Embryonic facial prominence (tissue), 1 donor: ENCODE measurements around the gene PLK1.
"Not testable (repeated sequence)": the region's sequence is repeated elsewhere in the genome, so short reads cannot be mapped to it uniquely, and the experiment has no call there.

Experiments used
- DNase-seq: peaks from one replicate; pipeline ENCODE4 v3.0.0-alpha.2; 2016; ENCODE audit errors: extremely low spot score

The PLK1 gene

GRCh38 chr16:23678430-23679273 lies at the start of gene PLK1:
Gene PLK1 (plus strand): TSS chr16:23678889. CDS start chr16:23678933, 44 bp downstream.
- peak; percentile 64 for DNase-seq

GRCh38 chr16:23629516-23629915 lies 49.2 kb upstream of the PLK1 start:
- no peak for DNase-seq

GRCh38 chr16:23631874-23632273 lies 46.8 kb upstream of the PLK1 start:
- DNase-seq, result not testable (repeated sequence)

- no peak for DNase-seq
Measured at GRCh38 chr16:23634461-23635036, 44.1 kb upstream of the PLK1 start.

GRCh38 chr16:23635958-23636357 lies 42.7 kb upstream of the PLK1 start:
- DNase-seq, result no peak

GRCh38 chr16:23640615-23640930 lies 38.1 kb upstream of the PLK1 start:
- no peak for DNase-seq

GRCh38 chr16:23640931-23641765 lies 37.5 kb upstream of the PLK1 start, which contains the start of the genes DCTN5 and PALB2:
Gene DCTN5 (plus strand): TSS chr16:23641466. CDS start chr16:23641543, 77 bp downstream.
Gene PALB2 (minus strand): TSS chr16:23641310. CDS start chr16:23641157, 153 bp downstream.
- peak; percentile 83 for DNase-seq

- no peak for DNase-seq
Measured at GRCh38 chr16:23642246-23642774, 36.4 kb upstream of the PLK1 start.

- DNase-seq, result no peak
Measured at GRCh38 chr16:23650674-23651416, 27.8 kb upstream of the PLK1 start.

- no peak for DNase-seq
Measured at GRCh38 chr16:23651943-23652468, 26.7 kb upstream of the PLK1 start.

GRCh38 chr16:23663918-23664317 lies 14.8 kb upstream of the PLK1 start:
- no peak for DNase-seq

GRCh38 chr16:23666571-23667354 lies 11.9 kb upstream of the PLK1 start:
- DNase-seq, result no peak

GRCh38 chr16:23667355-23667659 lies 11.4 kb upstream of the PLK1 start:
- no peak for DNase-seq

GRCh38 chr16:23668225-23668624 lies 10.5 kb upstream of the PLK1 start:
- DNase-seq, result no peak

- DNase-seq, result no peak
Measured at GRCh38 chr16:23668873-23669272, 9.8 kb upstream of the PLK1 start.

- no peak for DNase-seq
Measured at GRCh38 chr16:23670137-23670776, 8.4 kb upstream of the PLK1 start.

GRCh38 chr16:23673971-23674614 lies 4.6 kb upstream of the PLK1 start:
- DNase-seq, result no peak

- DNase-seq, result no peak
Measured at GRCh38 chr16:23676924-23677480, 1.7 kb upstream of the PLK1 start.
